Brain microvascular endothelial cell (primary cell): Measurements from ENCODE around the gene SURF4.

Experiments
- DNase-seq: peaks from one replicate; pipeline ENCODE4 v3.0.0-alpha.2; 2020
- H3K27ac ChIP-seq: fragments of 250-450 bp; sonication (Bioruptor Pico); 2 replicates; pipeline ENCODE4 v1.5.1; 2020; ENCODE audit warnings: mild to moderate bottlenecking, moderate library complexity
- H3K27me3 ChIP-seq: fragments of 250-450 bp; sonication (Bioruptor Pico); replicated peaks from 2 replicates; pipeline ENCODE4 v1.5.1; 2020; ENCODE audit warnings: mild to moderate bottlenecking
- H3K36me3 ChIP-seq: fragments of 250-450 bp; sonication (Bioruptor Pico); replicated peaks from 2 replicates; pipeline ENCODE4 v1.5.1; 2020; ENCODE audit warnings: mild to moderate bottlenecking
- H3K4me3 ChIP-seq: 2 replicates; pipeline ENCODE4 v1.5.1; 2011; ENCODE audit warnings: low read depth, mild to moderate bottlenecking, control low read depth, low read length, moderate library complexity
- CTCF ChIP-seq: IDR thresholded peaks from 2 replicates; pipeline ENCODE4 v1.5.1; 2011; ENCODE audit warnings: low read depth, mild to moderate bottlenecking, moderate library complexity, low read length, control low read depth, inconsistent platforms; ENCODE audit errors: missing control alignments
- in situ Hi-C: cut with HindIII; loops from 2 replicates; pipeline ENCODE4 v1.10.0; 2017; ENCODE audit warnings: low sequenced_read_pairs, low pct_ligation_motif_present

Gene SURF4

GRCh38 chr9:133351526-133351907 lies 24.3 kb downstream of the SURF4 start:
- no peak overlapping the region for H3K4me3 ChIP-seq
- in situ Hi-C loops = no loop called here
- DNase-seq = no peak
- no peaks in the 10 kb centered on the region for H3K27me3 ChIP-seq
- H3K36me3 ChIP-seq = peaks cover 54% of the 10 kb centered on the region
- no peak overlapping the region for H3K27ac ChIP-seq
- TF ChIP-seq CTCF = no peak

GRCh38 chr9:133349965-133350616 lies 25.8 kb downstream of the SURF4 start:
- DNase-seq = no peak
- TF ChIP-seq CTCF = no peak
- in situ Hi-C loops = no loop called here
- H3K4me3 ChIP-seq = peak overlapping the region; percentile 100
- no peak overlapping the region for H3K27ac ChIP-seq
- H3K36me3 ChIP-seq = peaks cover 59% of the 10 kb centered on the region
- H3K27me3 ChIP-seq = no peaks in the 10 kb centered on the region

- Histone ChIP-seq H3K4me3 (peak overlapping the region; percentile 100), H3K27me3 (no peaks in the 10 kb centered on the region), H3K36me3 (peaks cover 68% of the 10 kb centered on the region), H3K27ac (peak overlapping the region; percentile 99)
- no peak for TF ChIP-seq CTCF
- in situ Hi-C loops = no loop called here
- no peak for DNase-seq
Measured at GRCh38 chr9:133348718-133349573, 26.9 kb downstream of the SURF4 start.

GRCh38 chr9:133347985-133348717 lies 27.7 kb downstream of the SURF4 start, which contains the start of the genes MED22 and RPL7A:
Gene MED22, minus strand, starts transcription at chr9:133348131. Its CDS starts 1,469 bp downstream, at chr9:133346662.
Gene RPL7A, plus strand, starts transcription at chr9:133348218. Its CDS starts 26 bp downstream, at chr9:133348244.
- in situ Hi-C loops = no loop called here
- Histone ChIP-seq H3K36me3 (peaks cover 68% of the 10 kb centered on the region), H3K4me3 (peak within 1 kb of the TSS; percentile 100), H3K27me3 (no peaks in the 10 kb centered on the region), H3K27ac (peak within 1 kb of the TSS; percentile 99)
- no peak for TF ChIP-seq CTCF
- DNase-seq = peak; percentile 98

GRCh38 chr9:133347515-133347984 lies 28.3 kb downstream of the SURF4 start:
- TF ChIP-seq CTCF = no peak
- Histone ChIP-seq H3K36me3 (peaks cover 64% of the 10 kb centered on the region), H3K27ac (peak overlapping the region; percentile 99), H3K4me3 (peak overlapping the region; percentile 100), H3K27me3 (no peaks in the 10 kb centered on the region)
- no peak for DNase-seq
- in situ Hi-C loops = no loop called here
